ENCODE data around the gene TUBA4B. TPM values are rescaled to one million over a fixed set of nuclear protein-coding genes. Genes with fewer than 3 reads are reported as not detected.

The TUBA4B gene
- total RNA-seq, 1 experiment from 2014 or later: not detected

- H3K9me3 ChIP-seq (replicated peaks): no peaks in the 10 kb centered on the region
- H3K4me3 ChIP-seq: no peak overlapping the region
- peaks cover 21% of the 10 kb centered on the region for H3K4me1 ChIP-seq (replicated peaks)
- no peaks in the 10 kb centered on the region; the same call in 1 of the 2 replicates for H3K27me3 ChIP-seq (replicated peaks)
- H3K36me3 ChIP-seq: no peaks in the 10 kb centered on the region
- no peak for DNase-seq (ENCODE audit: low read depth in 1 of 2, low spot score in 2 of 2)
- no peak overlapping the region for H3K27ac ChIP-seq
Measured at GRCh38 chr2:219291910-219292490, 39.0 kb downstream of the TUBA4B start.

GRCh38 chr2:219292616-219293015, 39.6 kb downstream of the TUBA4B start:
- peaks cover 21% of the 10 kb centered on the region for H3K4me1 ChIP-seq (replicated peaks)
- H3K36me3 ChIP-seq: no peaks in the 10 kb centered on the region
- no peak overlapping the region for H3K4me3 ChIP-seq
- no peaks in the 10 kb centered on the region for H3K9me3 ChIP-seq (replicated peaks)
- no peaks in the 10 kb centered on the region; the same call in 1 of the 2 replicates for H3K27me3 ChIP-seq (replicated peaks)
- H3K27ac ChIP-seq: no peak overlapping the region
- no peak for DNase-seq (ENCODE audit: low read depth in 1 of 2, low spot score in 2 of 2)

GRCh38 chr2:219293736-219294231, 40.7 kb downstream of the TUBA4B start:
- Histone ChIP-seq H3K9me3 (replicated peaks) (no peaks in the 10 kb centered on the region), H3K36me3 (no peaks in the 10 kb centered on the region), H3K27ac (no peak overlapping the region), H3K4me3 (no peak overlapping the region), H3K27me3 (replicated peaks) (peaks cover under 1% of the 10 kb centered on the region; the same call in 1 of the 2 replicates), H3K4me1 (replicated peaks) (peaks cover 21% of the 10 kb centered on the region)
- no peak for DNase-seq (ENCODE audit: low read depth in 1 of 2, low spot score in 2 of 2)

- Histone ChIP-seq H3K27me3 (replicated peaks) (peaks cover 7% of the 10 kb centered on the region; the same call in 1 of the 2 replicates), H3K4me1 (replicated peaks) (peaks cover 15% of the 10 kb centered on the region), H3K27ac (no peak overlapping the region), H3K9me3 (replicated peaks) (no peaks in the 10 kb centered on the region), H3K4me3 (peak overlapping the region; percentile 30), H3K36me3 (no peaks in the 10 kb centered on the region)
- peak; percentile 78 to 79 for DNase-seq (ENCODE audit: low read depth in 1 of 2, low spot score in 2 of 2)
Measured at GRCh38 chr2:219294356-219295351, 41.6 kb downstream of the TUBA4B start.

GRCh38 chr2:219296142-219296541, 43.1 kb downstream of the TUBA4B start:
- Histone ChIP-seq H3K27ac (no peak overlapping the region), H3K27me3 (replicated peaks) (peaks cover 18% of the 10 kb centered on the region; the same call in 1 of the 2 replicates), H3K4me1 (replicated peaks) (peaks cover 13% of the 10 kb centered on the region), H3K4me3 (no peak overlapping the region), H3K9me3 (replicated peaks) (no peaks in the 10 kb centered on the region), H3K36me3 (no peaks in the 10 kb centered on the region)
- no peak for DNase-seq (ENCODE audit: low read depth in 1 of 2, low spot score in 2 of 2)

- Histone ChIP-seq H3K27ac (no peak overlapping the region), H3K27me3 (replicated peaks) (peaks cover 18% of the 10 kb centered on the region; the same call in 1 of the 2 replicates), H3K4me1 (replicated peaks) (peaks cover 12% of the 10 kb centered on the region), H3K4me3 (no peak overlapping the region), H3K36me3 (no peaks in the 10 kb centered on the region), H3K9me3 (replicated peaks) (no peaks in the 10 kb centered on the region)
- no peak for DNase-seq (ENCODE audit: low read depth in 1 of 2, low spot score in 2 of 2)
Measured at GRCh38 chr2:219296631-219297391, 43.8 kb downstream of the TUBA4B start.

- Histone ChIP-seq H3K4me1 (replicated peaks) (peaks cover 9% of the 10 kb centered on the region), H3K9me3 (replicated peaks) (no peaks in the 10 kb centered on the region), H3K36me3 (no peaks in the 10 kb centered on the region), H3K27me3 (replicated peaks) (peaks cover 18% of the 10 kb centered on the region; the same call in 1 of the 2 replicates), H3K4me3 (no peak overlapping the region), H3K27ac (no peak overlapping the region)
- no peak for DNase-seq (ENCODE audit: low read depth in 1 of 2, low spot score in 2 of 2)
Measured at GRCh38 chr2:219297766-219298456, 44.9 kb downstream of the TUBA4B start.

- no peak overlapping the region for H3K4me3 ChIP-seq
- peaks cover 18% of the 10 kb centered on the region; the same call in 1 of the 2 replicates for H3K27me3 ChIP-seq (replicated peaks)
- H3K9me3 ChIP-seq (replicated peaks): no peaks in the 10 kb centered on the region
- H3K4me1 ChIP-seq (replicated peaks): peaks cover 9% of the 10 kb centered on the region
- no peaks in the 10 kb centered on the region for H3K36me3 ChIP-seq
- DNase-seq (ENCODE audit: low read depth in 1 of 2, low spot score in 2 of 2): peak; percentile 71 to 83
- H3K27ac ChIP-seq: no peak overlapping the region
Measured at GRCh38 chr2:219298759-219299371, 45.8 kb downstream of the TUBA4B start.

- H3K27me3 ChIP-seq (replicated peaks): peaks cover 23% of the 10 kb centered on the region; the same call in 1 of the 2 replicates
- H3K4me1 ChIP-seq (replicated peaks): peaks cover 9% of the 10 kb centered on the region
- no peak overlapping the region for H3K4me3 ChIP-seq
- no peak overlapping the region for H3K27ac ChIP-seq
- no peak for DNase-seq (ENCODE audit: low read depth in 1 of 2, low spot score in 2 of 2)
- H3K9me3 ChIP-seq (replicated peaks): no peaks in the 10 kb centered on the region
- no peaks in the 10 kb centered on the region for H3K36me3 ChIP-seq
Measured at GRCh38 chr2:219299372-219299760, 46.3 kb downstream of the TUBA4B start.

- H3K4me3 ChIP-seq: no peak overlapping the region
- peaks cover 2% of the 10 kb centered on the region for H3K4me1 ChIP-seq (replicated peaks)
- no peaks in the 10 kb centered on the region for H3K36me3 ChIP-seq
- H3K27ac ChIP-seq: no peak overlapping the region
- no peak for DNase-seq (ENCODE audit: low read depth in 1 of 2, low spot score in 2 of 2)
- H3K9me3 ChIP-seq (replicated peaks): no peaks in the 10 kb centered on the region
- H3K27me3 ChIP-seq (replicated peaks): peaks cover 27% of the 10 kb centered on the region
Measured at GRCh38 chr2:219300022-219300421, 47.0 kb downstream of the TUBA4B start.

- Histone ChIP-seq H3K36me3 (no peaks in the 10 kb centered on the region), H3K4me1 (replicated peaks) (no peaks in the 10 kb centered on the region; the same call in 1 of the 2 replicates), H3K9me3 (replicated peaks) (no peaks in the 10 kb centered on the region), H3K27ac (no peak overlapping the region), H3K4me3 (no peak overlapping the region), H3K27me3 (replicated peaks) (peaks cover 27% of the 10 kb centered on the region)
- no peak for DNase-seq (ENCODE audit: low read depth in 1 of 2, low spot score in 2 of 2)
Measured at GRCh38 chr2:219302412-219302968, 49.4 kb downstream of the TUBA4B start.

- DNase-seq (ENCODE audit: low read depth in 1 of 2, low spot score in 2 of 2): no peak
Measured at GRCh38 chr2:219304223-219304622, 51.2 kb downstream of the TUBA4B start.

More at GRCh38 chr2:219304223-219304622, 51.2 kb downstream of the TUBA4B start:
- peaks cover 25% of the 10 kb centered on the region for H3K27me3 ChIP-seq (replicated peaks)
- H3K9me3 ChIP-seq (replicated peaks): no peaks in the 10 kb centered on the region
- peaks cover 11% of the 10 kb centered on the region for H3K4me1 ChIP-seq (replicated peaks)
- H3K4me3 ChIP-seq: no peak overlapping the region
- H3K27ac ChIP-seq: no peak overlapping the region
- no peaks in the 10 kb centered on the region for H3K36me3 ChIP-seq
